H1 (cell line): ENCODE results near the gene MAPKAP1. TPM values are rescaled to one million over a fixed set of nuclear protein-coding genes. Genes with fewer than 3 reads are reported as not detected.

Experiments used
- CHD7 ChIP-seq: fragments of 300-600 bp; sonication (generic); IDR thresholded peaks from 2 replicates; pipeline ENCODE4 v1.7.1; 2012; ENCODE audit warnings: low read length, moderate library complexity, mild to moderate bottlenecking, inconsistent platforms; ENCODE audit not compliant: insufficient replicate concordance
- JUND ChIP-seq: IDR thresholded peaks from 2 replicates; pipeline ENCODE4 v1.6.1; 2011; ENCODE audit warnings: mild to moderate bottlenecking, improper control_type of control experiment, low read length
- TAF7 ChIP-seq: optimal IDR thresholded peaks from 2 replicates; pipeline ENCODE3; 2011; ENCODE audit warnings: low read depth, mild to moderate bottlenecking, inconsistent platforms, low read length, moderate library complexity, borderline replicate concordance
- ZNF274 ChIP-seq: IDR thresholded peaks from 2 replicates; pipeline ENCODE4 v1.7.0; 2012; ENCODE audit warnings: low read length, borderline replicate concordance; ENCODE audit errors: extremely low read depth
- polyA plus RNA-seq, 7 experiments: library from polyadenylated mRNA; depleted of rRNA in 3 of 7; stranded (reverse) in 5 of 7; unstranded in 2 of 7; fragments of >200 nt in 5 of 7; fragments of 200-250 nt in 2 of 7; gene quantifications; 1 replicate in 5 of 7; 2 replicates in 1 of 7; 4 replicates in 1 of 7; pipeline versions ENCODE4 v1.2.1 to v1.2.3, GENCODE V29; 2011 to 2013; ENCODE audit warnings: missing spikeins in 2 of 7, mixed read lengths in 2 of 7
- total RNA-seq: library from RNA; stranded (reverse); fragmentation: NEBNext Ultra II Directional; extraction: Animal tissue kit (Norgen Biotek cat#: 25700); gene quantifications from 2 replicates; pipeline ENCODE4 v1.2.1, GENCODE V29; 2021

Gene MAPKAP1
- total and polyA plus RNA-seq, 2 of the 8 experiments (the other 6 are each of a cell fraction or from before 2014, with no cell fraction given): 79.2 to 140 TPM

DNA sequence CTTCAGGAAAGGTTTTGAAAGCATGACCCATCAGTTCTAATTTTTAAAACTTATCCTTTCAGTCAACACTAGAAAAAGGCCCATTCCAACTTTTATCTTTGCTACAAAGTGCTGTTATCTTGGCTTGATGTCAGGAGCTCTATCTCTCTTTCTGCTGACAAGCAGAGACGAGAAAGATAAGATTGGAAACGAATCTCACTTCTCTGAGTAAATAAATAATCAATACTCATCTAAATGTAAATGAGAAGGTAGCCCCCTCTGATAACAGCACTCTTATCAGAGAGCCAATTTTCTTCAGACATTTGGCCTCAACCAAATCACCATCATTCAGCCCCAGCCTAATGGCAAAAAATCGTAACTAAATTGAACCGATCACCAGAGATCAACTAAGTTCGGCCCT is 191.7 kb downstream of the MAPKAP1 start (continued):
- TF ChIP-seq CHD7 (no peak), TAF7 (no peak), JUND (no peak), ZNF274 (no peak)
- TF ChIP-seq, all 59 proteins: peak for 0
